Small intestine (tissue), 4 donors: ENCODE data around the gene KCTD10. TPM values are rescaled to one million over a fixed set of nuclear protein-coding genes. Genes with fewer than 3 reads are reported as not detected.

Source experiments
- polyA plus RNA-seq, 4 donors: library from polyadenylated mRNA; stranded (reverse) in 3 of 4; unstranded in 1 of 4; fragments of 200-250 nt in 3 of 4; fragments of 120-200 nt in 1 of 4; gene quantifications; one replicate each; pipeline versions ENCODE4 v1.2.1 to v1.2.3, GENCODE V29; 2013
- donor health status: healthy with polysubstance abuse.
- donor health status: Bipolar disorder and iron deficiency.
- donor health status: healthy.

Gene KCTD10
- polyA plus RNA-seq, 4 donors, result 14.3 to 28.4 (median 19.0) TPM

Other genes with a start within 250 kb of the KCTD10 start
- under 1 TPM in 1 of 4 donors, not detected in 3; 0.03 TPM for gene FOXN4, start 168.0 kb downstream of the KCTD10 start, polyA plus RNA-seq
- gene MYO1H, start 129.4 kb downstream of the KCTD10 start, polyA plus RNA-seq, result 1 to 10 TPM in 1 of 4 donors, not detected in 3; 1.6 TPM
- gene UBE3B, start 334 bp upstream of the KCTD10 start, polyA plus RNA-seq, result 10 to 100 TPM; 13.0 to 33.2 (median 13.3) TPM
- 10 to 100 TPM; 23.9 to 95.9 (median 33.1) TPM for gene MMAB, start 96.2 kb upstream of the KCTD10 start, polyA plus RNA-seq
- gene MVK, start 96.5 kb upstream of the KCTD10 start, polyA plus RNA-seq, result 10 to 100 TPM; 15.1 to 36.4 (median 16.1) TPM
- gene FAM222A, start 236.5 kb upstream of the KCTD10 start, polyA plus RNA-seq, result 1 to 10 TPM; 1.6 to 7.5 (median 4.7) TPM